ENCODE measurements around the gene PEX10.
"Not testable (repeated sequence)": the region's sequence is repeated elsewhere in the genome, so short reads cannot be mapped to it uniquely, and the experiment has no call there.

GRCh38 chr1:2440346-2440745, 28.0 kb upstream of the PEX10 start:
- TF ChIP-seq POLR2A, CTCF (IDR thresholded peaks at IDR 0.05): not testable (repeated sequence)
